HepG2 (cell line): ENCODE measurements around the gene SIKE1. TPM values are rescaled to one million over a fixed set of nuclear protein-coding genes. Genes with fewer than 3 reads are reported as not detected.

Experiments
- AGO1 ChIP-seq: fragments of 200-400 bp; formaldehyde crosslinking; IDR thresholded peaks from 2 replicates; pipeline ENCODE4 v1.6.1; 2017; ENCODE audit warnings: mild to moderate bottlenecking, low read depth, low read length, moderate library complexity; ENCODE audit not compliant: poor library complexity, severe bottlenecking
- FOSL1 ChIP-seq: sonication (generic); formaldehyde crosslinking; IDR thresholded peaks from 2 replicates; pipeline ENCODE4 v1.9.0; 2021; ENCODE audit warnings: missing genetic modification reagents, borderline replicate concordance
- HDAC1 ChIP-seq: sonication (generic); formaldehyde crosslinking; IDR thresholded peaks from 2 replicates; pipeline ENCODE4 v1.5.1; 2020; ENCODE audit warnings: mild to moderate bottlenecking, missing genetic modification reagents
- RXRB ChIP-seq: IDR thresholded peaks from 2 replicates; pipeline ENCODE4 v1.6.1; 2016; ENCODE audit warnings: borderline replicate concordance, missing genetic modification reagents, missing compliant biosample characterization
- SATB2 ChIP-seq: sonication (generic); formaldehyde crosslinking; IDR thresholded peaks from 2 replicates; pipeline ENCODE4 v1.5.0; 2020; ENCODE audit warnings: missing genetic modification reagents
- SIN3B ChIP-seq: fragments of 150-350 bp; IDR thresholded peaks from 2 replicates; pipeline ENCODE4 v1.6.1; 2014; ENCODE audit warnings: low read length
- ZNF383 ChIP-seq: sonication (generic); formaldehyde crosslinking; IDR thresholded peaks from 2 replicates; pipeline ENCODE4 v1.4.0; 2020; ENCODE audit warnings: missing genetic modification reagents, mild to moderate bottlenecking, borderline replicate concordance
- ZNF446 ChIP-seq: sonication (generic); formaldehyde crosslinking; IDR thresholded peaks from 2 replicates; pipeline ENCODE4 v1.5.0; 2020; ENCODE audit warnings: mild to moderate bottlenecking, missing genetic modification reagents
- ZNF549 ChIP-seq: sonication (generic); formaldehyde crosslinking; IDR thresholded peaks from 2 replicates; pipeline ENCODE4 v1.5.0; 2020; ENCODE audit warnings: missing genetic modification reagents
- ZNF558 ChIP-seq: sonication (generic); formaldehyde crosslinking; IDR thresholded peaks from 2 replicates; pipeline ENCODE4 v1.9.0; 2022; ENCODE audit warnings: mild to moderate bottlenecking, missing genetic modification reagents, borderline replicate concordance
- ZNF777 ChIP-seq: sonication (generic); formaldehyde crosslinking; IDR thresholded peaks from 2 replicates; pipeline ENCODE4 v1.4.0; 2020; ENCODE audit warnings: missing genetic modification reagents
- polyA plus RNA-seq, 8 experiments: library from polyadenylated mRNA; depleted of rRNA in 3 of 8; stranded (reverse) in 7 of 8; unstranded in 1 of 8; fragments of >200 nt; fragmentation: Illumina TruSeq in 4 of 8; extraction: Trizol in 4 of 8; gene quantifications; 2 replicates each; pipeline versions ENCODE4 v1.2.1 to v1.2.3, GENCODE V29; 2011 to 2016; ENCODE audit warnings: low read depth in 4 of 8, missing spikeins in 1 of 8, mixed read lengths in 1 of 8; ENCODE audit not compliant: insufficient read depth in 1 of 8
- total RNA-seq, 5 experiments: library from RNA; depleted of rRNA; stranded (reverse); fragments of >200 nt; fragmentation: Illumina TruSeq; extraction: Trizol; gene quantifications; 2 replicates each; pipeline ENCODE4 v1.2.3, GENCODE V29; 2016; ENCODE audit warnings: low read depth in 1 of 5
- TF ChIP-seq, protein P1 (sequence below): sonication (generic); formaldehyde crosslinking; IDR thresholded peaks from 2 replicates; pipeline ENCODE4 v1.4.0; 2020; ENCODE audit warnings: missing genetic modification reagents, borderline replicate concordance
- TF ChIP-seq, protein P2 (sequence below): IDR thresholded peaks from 2 replicates; pipeline ENCODE4 v1.6.1; 2016; ENCODE audit warnings: mild to moderate bottlenecking
- TF ChIP-seq, protein P3 (sequence below): sonication (generic); formaldehyde crosslinking; conservative IDR thresholded peaks from 2 replicates; pipeline ENCODE4 v1.8.0; 2022; ENCODE audit warnings: mild to moderate bottlenecking, moderate library complexity, missing genetic modification reagents
- TF ChIP-seq, protein P4 (sequence below): IDR thresholded peaks from 2 replicates; pipeline ENCODE4 v1.6.1; 2016; ENCODE audit warnings: low read depth, missing genetic modification reagents, missing compliant biosample characterization

SIKE1 gene
- total and polyA plus RNA-seq, 2 of the 13 experiments (the other 11 are each of a cell fraction or from before 2014, with no cell fraction given) = 36.5 to 58.4 TPM

DNA sequence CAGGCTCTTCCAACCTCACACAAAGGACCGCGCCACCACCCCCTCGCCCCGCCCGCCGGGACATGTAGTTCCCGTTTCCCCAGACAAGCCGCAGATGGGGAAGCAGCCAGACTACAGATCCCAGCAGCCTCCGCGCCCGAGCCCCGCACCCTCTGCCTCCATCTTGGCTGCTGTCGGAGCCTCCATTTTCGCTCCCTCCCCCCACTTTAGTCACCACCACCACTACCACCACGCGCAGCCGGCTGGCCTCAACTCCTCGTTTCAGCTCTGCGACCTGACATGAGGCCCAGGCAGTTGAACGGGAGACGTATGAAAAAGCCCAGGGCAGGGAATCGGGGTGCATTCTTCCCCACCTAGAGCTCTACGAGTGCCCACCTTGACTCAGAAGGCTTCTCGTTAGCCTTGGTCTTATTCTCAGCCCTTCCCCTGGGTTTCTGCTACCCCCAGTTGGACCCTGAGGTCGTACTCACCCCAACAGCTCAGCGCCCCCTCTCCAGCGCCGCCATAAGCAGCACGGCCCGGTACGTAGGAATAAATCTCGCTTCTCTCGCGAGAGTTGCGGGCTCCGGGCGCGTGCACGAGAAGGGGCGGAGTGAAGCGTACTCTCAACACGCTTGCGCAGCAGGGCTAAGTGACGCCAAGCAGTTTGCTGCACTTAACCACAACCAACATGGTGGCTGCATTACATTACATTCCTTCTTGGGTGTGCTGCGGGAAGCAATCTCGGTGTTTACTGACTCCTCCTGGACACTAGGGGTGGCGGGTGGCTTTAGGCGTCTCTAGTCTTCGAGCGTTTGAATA, 22.8 kb downstream of the SIKE1 start, which contains the start of gene CSDE1 (continued):
- TF ChIP-seq, protein P1, sequence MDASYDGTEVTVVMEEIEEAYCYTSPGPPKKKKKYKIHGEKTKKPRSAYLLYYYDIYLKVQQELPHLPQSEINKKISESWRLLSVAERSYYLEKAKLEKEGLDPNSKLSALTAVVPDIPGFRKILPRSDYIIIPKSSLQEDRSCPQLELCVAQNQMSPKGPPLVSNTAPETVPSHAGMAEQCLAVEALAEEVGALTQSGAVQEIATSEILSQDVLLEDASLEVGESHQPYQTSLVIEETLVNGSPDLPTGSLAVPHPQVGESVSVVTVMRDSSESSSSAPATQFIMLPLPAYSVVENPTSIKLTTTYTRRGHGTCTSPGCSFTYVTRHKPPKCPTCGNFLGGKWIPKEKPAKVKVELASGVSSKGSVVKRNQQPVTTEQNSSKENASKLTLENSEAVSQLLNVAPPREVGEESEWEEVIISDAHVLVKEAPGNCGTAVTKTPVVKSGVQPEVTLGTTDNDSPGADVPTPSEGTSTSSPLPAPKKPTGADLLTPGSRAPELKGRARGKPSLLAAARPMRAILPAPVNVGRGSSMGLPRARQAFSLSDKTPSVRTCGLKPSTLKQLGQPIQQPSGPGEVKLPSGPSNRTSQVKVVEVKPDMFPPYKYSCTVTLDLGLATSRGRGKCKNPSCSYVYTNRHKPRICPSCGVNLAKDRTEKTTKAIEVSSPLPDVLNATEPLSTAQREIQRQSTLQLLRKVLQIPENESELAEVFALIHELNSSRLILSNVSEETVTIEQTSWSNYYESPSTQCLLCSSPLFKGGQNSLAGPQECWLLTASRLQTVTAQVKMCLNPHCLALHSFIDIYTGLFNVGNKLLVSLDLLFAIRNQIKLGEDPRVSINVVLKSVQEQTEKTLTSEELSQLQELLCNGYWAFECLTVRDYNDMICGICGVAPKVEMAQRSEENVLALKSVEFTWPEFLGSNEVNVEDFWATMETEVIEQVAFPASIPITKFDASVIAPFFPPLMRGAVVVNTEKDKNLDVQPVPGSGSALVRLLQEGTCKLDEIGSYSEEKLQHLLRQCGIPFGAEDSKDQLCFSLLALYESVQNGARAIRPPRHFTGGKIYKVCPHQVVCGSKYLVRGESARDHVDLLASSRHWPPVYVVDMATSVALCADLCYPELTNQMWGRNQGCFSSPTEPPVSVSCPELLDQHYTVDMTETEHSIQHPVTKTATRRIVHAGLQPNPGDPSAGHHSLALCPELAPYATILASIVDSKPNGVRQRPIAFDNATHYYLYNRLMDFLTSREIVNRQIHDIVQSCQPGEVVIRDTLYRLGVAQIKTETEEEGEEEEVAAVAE = no peak
- TF ChIP-seq ZNF777 (CRISPR knock-in tag) (0 out of 2 replicates have a peak, but pooled peaks have one; percentile 29), RXRB (CRISPR knock-in tag) (peak; percentile 40; the same call in 1 of the 2 replicates), SIN3B (peak; percentile 18; the same call in 1 of the 2 replicates), ZNF446 (CRISPR knock-in tag) (no peak), FOSL1 (CRISPR knock-in tag) (no peak), ZNF549 (CRISPR knock-in tag) (no peak), HDAC1 (peak; percentile 67; the same call in 1 of the 2 replicates), SATB2 (CRISPR knock-in tag) (no peak), ZNF383 (CRISPR knock-in tag) (no peak), AGO1 (peak; percentile 42), ZNF558 (CRISPR knock-in tag) (no peak)
- TF ChIP-seq, protein P2, sequence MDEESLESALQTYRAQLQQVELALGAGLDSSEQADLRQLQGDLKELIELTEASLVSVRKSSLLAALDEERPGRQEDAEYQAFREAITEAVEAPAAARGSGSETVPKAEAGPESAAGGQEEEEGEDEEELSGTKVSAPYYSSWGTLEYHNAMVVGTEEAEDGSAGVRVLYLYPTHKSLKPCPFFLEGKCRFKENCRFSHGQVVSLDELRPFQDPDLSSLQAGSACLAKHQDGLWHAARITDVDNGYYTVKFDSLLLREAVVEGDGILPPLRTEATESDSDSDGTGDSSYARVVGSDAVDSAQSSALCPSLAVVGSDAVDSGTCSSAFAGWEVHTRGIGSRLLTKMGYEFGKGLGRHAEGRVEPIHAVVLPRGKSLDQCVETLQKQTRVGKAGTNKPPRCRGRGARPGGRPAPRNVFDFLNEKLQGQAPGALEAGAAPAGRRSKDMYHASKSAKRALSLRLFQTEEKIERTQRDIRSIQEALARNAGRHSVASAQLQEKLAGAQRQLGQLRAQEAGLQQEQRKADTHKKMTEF (CRISPR knock-in tag) = peak; percentile 25; the same call in 1 of the 2 replicates
- TF ChIP-seq, protein P3, sequence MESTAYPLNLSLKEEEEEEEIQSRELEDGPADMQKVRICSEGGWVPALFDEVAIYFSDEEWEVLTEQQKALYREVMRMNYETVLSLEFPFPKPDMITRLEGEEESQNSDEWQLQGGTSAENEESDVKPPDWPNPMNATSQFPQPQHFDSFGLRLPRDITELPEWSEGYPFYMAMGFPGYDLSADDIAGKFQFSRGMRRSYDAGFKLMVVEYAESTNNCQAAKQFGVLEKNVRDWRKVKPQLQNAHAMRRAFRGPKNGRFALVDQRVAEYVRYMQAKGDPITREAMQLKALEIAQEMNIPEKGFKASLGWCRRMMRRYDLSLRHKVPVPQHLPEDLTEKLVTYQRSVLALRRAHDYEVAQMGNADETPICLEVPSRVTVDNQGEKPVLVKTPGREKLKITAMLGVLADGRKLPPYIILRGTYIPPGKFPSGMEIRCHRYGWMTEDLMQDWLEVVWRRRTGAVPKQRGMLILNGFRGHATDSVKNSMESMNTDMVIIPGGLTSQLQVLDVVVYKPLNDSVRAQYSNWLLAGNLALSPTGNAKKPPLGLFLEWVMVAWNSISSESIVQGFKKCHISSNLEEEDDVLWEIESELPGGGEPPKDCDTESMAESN = peak; percentile 91
- TF ChIP-seq, protein P4, sequence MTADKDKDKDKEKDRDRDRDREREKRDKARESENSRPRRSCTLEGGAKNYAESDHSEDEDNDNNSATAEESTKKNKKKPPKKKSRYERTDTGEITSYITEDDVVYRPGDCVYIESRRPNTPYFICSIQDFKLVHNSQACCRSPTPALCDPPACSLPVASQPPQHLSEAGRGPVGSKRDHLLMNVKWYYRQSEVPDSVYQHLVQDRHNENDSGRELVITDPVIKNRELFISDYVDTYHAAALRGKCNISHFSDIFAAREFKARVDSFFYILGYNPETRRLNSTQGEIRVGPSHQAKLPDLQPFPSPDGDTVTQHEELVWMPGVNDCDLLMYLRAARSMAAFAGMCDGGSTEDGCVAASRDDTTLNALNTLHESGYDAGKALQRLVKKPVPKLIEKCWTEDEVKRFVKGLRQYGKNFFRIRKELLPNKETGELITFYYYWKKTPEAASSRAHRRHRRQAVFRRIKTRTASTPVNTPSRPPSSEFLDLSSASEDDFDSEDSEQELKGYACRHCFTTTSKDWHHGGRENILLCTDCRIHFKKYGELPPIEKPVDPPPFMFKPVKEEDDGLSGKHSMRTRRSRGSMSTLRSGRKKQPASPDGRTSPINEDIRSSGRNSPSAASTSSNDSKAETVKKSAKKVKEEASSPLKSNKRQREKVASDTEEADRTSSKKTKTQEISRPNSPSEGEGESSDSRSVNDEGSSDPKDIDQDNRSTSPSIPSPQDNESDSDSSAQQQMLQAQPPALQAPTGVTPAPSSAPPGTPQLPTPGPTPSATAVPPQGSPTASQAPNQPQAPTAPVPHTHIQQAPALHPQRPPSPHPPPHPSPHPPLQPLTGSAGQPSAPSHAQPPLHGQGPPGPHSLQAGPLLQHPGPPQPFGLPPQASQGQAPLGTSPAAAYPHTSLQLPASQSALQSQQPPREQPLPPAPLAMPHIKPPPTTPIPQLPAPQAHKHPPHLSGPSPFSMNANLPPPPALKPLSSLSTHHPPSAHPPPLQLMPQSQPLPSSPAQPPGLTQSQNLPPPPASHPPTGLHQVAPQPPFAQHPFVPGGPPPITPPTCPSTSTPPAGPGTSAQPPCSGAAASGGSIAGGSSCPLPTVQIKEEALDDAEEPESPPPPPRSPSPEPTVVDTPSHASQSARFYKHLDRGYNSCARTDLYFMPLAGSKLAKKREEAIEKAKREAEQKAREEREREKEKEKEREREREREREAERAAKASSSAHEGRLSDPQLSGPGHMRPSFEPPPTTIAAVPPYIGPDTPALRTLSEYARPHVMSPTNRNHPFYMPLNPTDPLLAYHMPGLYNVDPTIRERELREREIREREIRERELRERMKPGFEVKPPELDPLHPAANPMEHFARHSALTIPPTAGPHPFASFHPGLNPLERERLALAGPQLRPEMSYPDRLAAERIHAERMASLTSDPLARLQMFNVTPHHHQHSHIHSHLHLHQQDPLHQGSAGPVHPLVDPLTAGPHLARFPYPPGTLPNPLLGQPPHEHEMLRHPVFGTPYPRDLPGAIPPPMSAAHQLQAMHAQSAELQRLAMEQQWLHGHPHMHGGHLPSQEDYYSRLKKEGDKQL (CRISPR knock-in tag) = no peak
